ENCODE results near the gene ACBD3. TPM values are rescaled to one million over a fixed set of nuclear protein-coding genes. Genes with fewer than 3 reads are reported as not detected.

Gene ACBD3
- total RNA-seq, 1 donor from 2014 or later = 48.0 TPM

GRCh38 chr1:226215239-226215638 is 28.7 kb upstream of the ACBD3 start:
- Mint-ChIP-seq H3K9me3 (ENCODE audit: unreplicated experiment) (no peaks in the 10 kb centered on the region), H3K4me3 (ENCODE audit: unreplicated experiment) (no peak overlapping the region), H3K4me1 (ENCODE audit: unreplicated experiment) (no peaks in the 10 kb centered on the region), H3K27me3 (ENCODE audit: unreplicated experiment) (no peaks in the 10 kb centered on the region), H3K36me3 (ENCODE audit: unreplicated experiment) (no peaks in the 10 kb centered on the region), H3K27ac (ENCODE audit: unreplicated experiment) (no peak overlapping the region)
- no peak for DNase-seq (ENCODE audit: extremely low spot score, unreplicated experiment)
- no peak for TF ChIP-seq CTCF (IDR thresholded peaks at IDR 0.05)

GRCh38 chr1:226212545-226212944 is 26.0 kb upstream of the ACBD3 start:
- Mint-ChIP-seq H3K4me1 (ENCODE audit: unreplicated experiment) (no peaks in the 10 kb centered on the region), H3K9me3 (ENCODE audit: unreplicated experiment) (no peaks in the 10 kb centered on the region), H3K27me3 (ENCODE audit: unreplicated experiment) (peaks cover 7% of the 10 kb centered on the region), H3K4me3 (ENCODE audit: unreplicated experiment) (no peak overlapping the region), H3K36me3 (ENCODE audit: unreplicated experiment) (no peaks in the 10 kb centered on the region), H3K27ac (ENCODE audit: unreplicated experiment) (no peak overlapping the region)
- TF ChIP-seq CTCF (IDR thresholded peaks at IDR 0.05) = no peak
- DNase-seq (ENCODE audit: extremely low spot score, unreplicated experiment) = no peak

DNA sequence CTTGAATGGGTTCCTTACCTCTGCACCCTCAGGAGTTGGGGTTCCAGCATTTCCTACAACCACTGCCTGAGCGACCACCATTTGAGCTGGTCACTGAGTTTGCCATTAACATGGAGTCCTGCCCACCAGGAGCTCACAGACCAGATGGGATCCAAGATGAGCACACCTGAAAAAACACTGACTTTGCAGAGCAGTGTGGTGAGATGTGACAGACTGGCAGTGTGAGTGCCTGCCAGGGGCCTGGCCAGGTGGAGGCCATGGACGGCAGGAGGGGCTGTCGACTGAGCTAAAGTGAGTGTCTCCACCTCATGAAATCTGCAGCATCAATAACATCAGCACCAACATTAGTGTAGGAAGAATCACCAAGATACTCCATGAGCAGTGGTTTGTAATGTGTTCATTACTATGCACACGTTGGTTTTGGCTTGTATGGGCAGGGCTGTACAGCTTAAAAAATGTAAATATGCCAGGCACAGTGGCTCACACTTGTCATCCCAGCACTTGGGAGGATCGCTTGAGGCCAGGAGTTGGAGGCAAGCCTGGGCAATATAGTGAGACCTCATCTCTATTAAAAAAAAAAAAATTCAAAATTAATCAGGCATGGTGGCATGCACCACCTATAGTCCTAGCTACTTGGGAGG is 24.8 kb upstream of the ACBD3 start:
- Mint-ChIP-seq H3K9me3 (ENCODE audit: unreplicated experiment) (no peaks in the 10 kb centered on the region), H3K4me3 (ENCODE audit: unreplicated experiment) (no peak overlapping the region), H3K27ac (ENCODE audit: unreplicated experiment) (no peak overlapping the region), H3K4me1 (ENCODE audit: unreplicated experiment) (no peaks in the 10 kb centered on the region), H3K27me3 (ENCODE audit: unreplicated experiment) (peaks cover 11% of the 10 kb centered on the region), H3K36me3 (ENCODE audit: unreplicated experiment) (no peaks in the 10 kb centered on the region)
- DNase-seq (ENCODE audit: extremely low spot score, unreplicated experiment) = no peak
- no peak for TF ChIP-seq CTCF (IDR thresholded peaks at IDR 0.05)

DNA sequence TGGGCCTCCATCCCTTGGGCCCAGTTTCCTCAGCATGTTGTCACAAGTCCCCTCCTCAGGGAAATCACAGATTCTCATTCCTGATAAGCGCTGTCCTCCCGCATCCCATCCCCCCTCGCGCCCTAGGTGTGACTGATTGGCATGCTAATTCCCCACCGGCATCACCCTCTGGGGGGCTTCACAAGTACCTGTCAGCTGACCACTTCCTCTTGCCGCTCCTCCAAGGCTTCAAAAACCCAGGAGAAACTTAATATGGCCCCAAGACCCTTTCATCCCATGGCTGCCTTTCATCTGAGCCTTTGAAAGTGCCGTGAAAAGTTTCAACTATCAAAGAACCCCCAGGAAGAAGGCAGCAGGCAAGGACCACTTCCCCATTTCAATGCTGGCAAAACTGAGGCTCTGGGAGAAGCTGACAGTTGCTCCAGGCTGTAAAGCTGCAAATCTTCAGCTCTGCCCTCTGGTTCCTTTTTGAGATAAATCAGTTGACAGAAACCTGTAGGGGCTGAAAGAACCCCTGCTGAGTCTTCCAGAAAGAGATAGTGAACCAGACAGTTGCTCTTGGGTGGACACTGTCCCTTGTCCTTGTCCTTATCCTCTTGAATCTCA is 24.1 kb upstream of the ACBD3 start:
- H3K36me3 Mint-ChIP-seq (ENCODE audit: unreplicated experiment) = no peaks in the 10 kb centered on the region
- no peaks in the 10 kb centered on the region for H3K9me3 Mint-ChIP-seq (ENCODE audit: unreplicated experiment)
- peaks cover 11% of the 10 kb centered on the region for H3K27me3 Mint-ChIP-seq (ENCODE audit: unreplicated experiment)
- no peak overlapping the region for H3K4me3 Mint-ChIP-seq (ENCODE audit: unreplicated experiment)
- H3K4me1 Mint-ChIP-seq (ENCODE audit: unreplicated experiment) = no peaks in the 10 kb centered on the region
- no peak for DNase-seq (ENCODE audit: extremely low spot score, unreplicated experiment)
- TF ChIP-seq CTCF (IDR thresholded peaks at IDR 0.05) = no peak
- no peak overlapping the region for H3K27ac Mint-ChIP-seq (ENCODE audit: unreplicated experiment)

GRCh38 chr1:226209307-226210059 is 22.9 kb upstream of the ACBD3 start:
- Mint-ChIP-seq H3K4me1 (ENCODE audit: unreplicated experiment) (no peaks in the 10 kb centered on the region), H3K27ac (ENCODE audit: unreplicated experiment) (no peak overlapping the region)

More at GRCh38 chr1:226209307-226210059, 22.9 kb upstream of the ACBD3 start:
- no peak for DNase-seq (ENCODE audit: extremely low spot score, unreplicated experiment)
- Mint-ChIP-seq H3K4me3 (ENCODE audit: unreplicated experiment) (no peak overlapping the region), H3K36me3 (ENCODE audit: unreplicated experiment) (no peaks in the 10 kb centered on the region), H3K9me3 (ENCODE audit: unreplicated experiment) (no peaks in the 10 kb centered on the region), H3K27me3 (ENCODE audit: unreplicated experiment) (peaks cover 11% of the 10 kb centered on the region)
- TF ChIP-seq CTCF (IDR thresholded peaks at IDR 0.05) = no peak

Measured in osteocyte (in vitro differentiated cells).